Ishikawa (cell line): ENCODE data around the gene RAB17.

Source experiments
- CEBPB ChIP-seq: IDR thresholded peaks from 2 replicates; pipeline ENCODE4 v1.6.1; 2012
- CREB1 ChIP-seq: IDR thresholded peaks from 2 replicates; pipeline ENCODE4 v1.6.1; 2012; ENCODE audit warnings: low read depth
- EGR1 ChIP-seq: IDR thresholded peaks from 2 replicates; pipeline ENCODE4 v1.6.1; 2012
- EP300 ChIP-seq: IDR thresholded peaks from 2 replicates; pipeline ENCODE4 v1.6.1; 2012; ENCODE audit warnings: borderline replicate concordance
- FOXM1 ChIP-seq: IDR thresholded peaks from 2 replicates; pipeline ENCODE4 v1.6.1; 2012; ENCODE audit warnings: low read depth, borderline replicate concordance
- MAX ChIP-seq: IDR thresholded peaks from 2 replicates; pipeline ENCODE4 v1.6.1; 2012
- NFIC ChIP-seq: IDR thresholded peaks from 2 replicates; pipeline ENCODE4 v1.6.1; 2012
- RAD21 ChIP-seq: IDR thresholded peaks from 2 replicates; pipeline ENCODE4 v1.6.1; 2012; ENCODE audit warnings: low read depth
- REST ChIP-seq: IDR thresholded peaks from 2 replicates; pipeline ENCODE4 v1.6.1; 2012; ENCODE audit warnings: low read depth, mild to moderate bottlenecking
- TAF1 ChIP-seq: IDR thresholded peaks from 2 replicates; pipeline ENCODE4 v1.6.1; 2012; ENCODE audit warnings: low read depth, mild to moderate bottlenecking
- TCF12 ChIP-seq: IDR thresholded peaks from 2 replicates; pipeline ENCODE4 v1.6.1; 2012; ENCODE audit warnings: low read depth
- TEAD4 ChIP-seq: IDR thresholded peaks from 2 replicates; pipeline ENCODE4 v1.6.1; 2012
- USF1 ChIP-seq: IDR thresholded peaks from 2 replicates; pipeline ENCODE4 v1.6.1; 2012
- YY1 ChIP-seq: IDR thresholded peaks from 2 replicates; pipeline ENCODE4 v1.6.1; 2012; ENCODE audit warnings: low read depth
- ZBTB7A ChIP-seq: IDR thresholded peaks from 2 replicates; pipeline ENCODE4 v1.6.1; 2012; ENCODE audit warnings: low read depth

Gene RAB17

GRCh38 chr2:237530472-237531433 lies 59.8 kb downstream of the RAB17 start:
- TF ChIP-seq REST (no peak), TCF12 (no peak)

- TF ChIP-seq YY1 (no peak), MAX (no peak), RAD21 (no peak), CEBPB (no peak), EGR1 (no peak), TAF1 (no peak), USF1 (no peak), ZBTB7A (no peak), REST (no peak), EP300 (no peak), FOXM1 (no peak), TEAD4 (no peak), TCF12 (no peak)
Observed at GRCh38 chr2:237529452-237530402, 60.8 kb downstream of the RAB17 start.

GRCh38 chr2:237527766-237528165 lies 62.8 kb downstream of the RAB17 start:
- TF ChIP-seq NFIC = no peak
- no peak for TF ChIP-seq TCF12

GRCh38 chr2:237527233-237527632 lies 63.3 kb downstream of the RAB17 start:
- no peak for TF ChIP-seq YY1
- TF ChIP-seq FOXM1 = no peak
- no peak for TF ChIP-seq TCF12
- TF ChIP-seq EP300 = no peak
- no peak for TF ChIP-seq ZBTB7A
- no peak for TF ChIP-seq NFIC
- TF ChIP-seq TEAD4 = no peak
- no peak for TF ChIP-seq TAF1
- no peak for TF ChIP-seq REST
- no peak for TF ChIP-seq EGR1
- TF ChIP-seq MAX = no peak
- no peak for TF ChIP-seq USF1
- TF ChIP-seq CREB1 = no peak
